ENCODE measurements around the gene NLRC5. TPM values are rescaled to one million over a fixed set of nuclear protein-coding genes. Genes with fewer than 3 reads are reported as not detected.

The NLRC5 gene
- total RNA-seq, 6 experiments from 2014 or later, result 18.2 to 26.2 (median 21.7) TPM

DNA sequence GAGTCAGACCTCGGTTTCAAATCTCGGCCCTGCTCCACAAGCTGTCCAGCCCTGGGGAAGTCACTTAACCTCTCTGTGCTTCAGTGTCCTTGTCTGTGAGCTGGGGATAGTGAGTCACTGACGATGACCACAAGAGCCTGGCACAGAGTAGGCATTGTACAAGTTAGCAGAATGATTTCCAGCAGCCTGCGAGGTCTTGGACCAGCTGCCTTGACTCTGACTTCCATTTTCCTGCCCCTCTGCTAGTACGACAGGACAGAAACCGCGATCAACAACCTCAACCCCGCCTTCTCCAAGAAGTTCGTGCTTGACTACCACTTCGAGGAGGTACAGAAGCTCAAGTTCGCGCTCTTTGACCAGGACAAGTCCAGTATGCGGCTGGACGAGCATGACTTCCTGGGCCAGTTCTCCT lies 123.7 kb downstream of the NLRC5 start:
- no peak overlapping the region for H3K27ac Mint-ChIP-seq
- H3K4me3 Mint-ChIP-seq, result no peak overlapping the region
- TF ChIP-seq, protein P1, sequence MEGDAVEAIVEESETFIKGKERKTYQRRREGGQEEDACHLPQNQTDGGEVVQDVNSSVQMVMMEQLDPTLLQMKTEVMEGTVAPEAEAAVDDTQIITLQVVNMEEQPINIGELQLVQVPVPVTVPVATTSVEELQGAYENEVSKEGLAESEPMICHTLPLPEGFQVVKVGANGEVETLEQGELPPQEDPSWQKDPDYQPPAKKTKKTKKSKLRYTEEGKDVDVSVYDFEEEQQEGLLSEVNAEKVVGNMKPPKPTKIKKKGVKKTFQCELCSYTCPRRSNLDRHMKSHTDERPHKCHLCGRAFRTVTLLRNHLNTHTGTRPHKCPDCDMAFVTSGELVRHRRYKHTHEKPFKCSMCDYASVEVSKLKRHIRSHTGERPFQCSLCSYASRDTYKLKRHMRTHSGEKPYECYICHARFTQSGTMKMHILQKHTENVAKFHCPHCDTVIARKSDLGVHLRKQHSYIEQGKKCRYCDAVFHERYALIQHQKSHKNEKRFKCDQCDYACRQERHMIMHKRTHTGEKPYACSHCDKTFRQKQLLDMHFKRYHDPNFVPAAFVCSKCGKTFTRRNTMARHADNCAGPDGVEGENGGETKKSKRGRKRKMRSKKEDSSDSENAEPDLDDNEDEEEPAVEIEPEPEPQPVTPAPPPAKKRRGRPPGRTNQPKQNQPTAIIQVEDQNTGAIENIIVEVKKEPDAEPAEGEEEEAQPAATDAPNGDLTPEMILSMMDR (IDR thresholded peaks at IDR 0.05), result no peak
- H3K36me3 Mint-ChIP-seq (ENCODE audit: low read depth), result peaks cover 4% of the 10 kb centered on the region
- peak; percentile 7 for DNase-seq
- H3K4me1 Mint-ChIP-seq (ENCODE audit: low read depth), result peaks cover 21% of the 10 kb centered on the region
- no peaks in the 10 kb centered on the region for H3K9me3 Mint-ChIP-seq
- H3K27me3 Mint-ChIP-seq (ENCODE audit: insufficient read depth), result no peaks in the 10 kb centered on the region

DNA sequence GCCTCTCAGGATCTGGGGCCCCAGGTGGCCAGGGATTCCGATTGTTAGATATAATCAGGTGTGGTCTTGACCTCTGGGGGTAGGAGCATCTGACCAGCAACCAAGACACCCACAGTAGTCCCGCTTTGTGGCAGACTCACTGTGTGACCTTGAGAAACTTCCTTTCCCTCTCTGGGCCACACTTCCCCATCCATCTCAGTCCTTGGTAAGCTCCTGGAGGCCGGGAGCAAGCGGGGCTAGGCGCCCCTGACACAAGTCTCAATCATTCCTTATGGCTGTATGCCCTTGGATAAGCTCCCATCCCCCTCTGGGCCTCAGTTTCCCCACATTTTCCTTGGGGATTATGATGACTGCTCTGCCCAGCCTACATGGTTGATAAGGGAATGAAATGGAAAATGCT lies 124.3 kb downstream of the NLRC5 start:
- H3K27ac Mint-ChIP-seq, result no peak overlapping the region
- no peaks in the 10 kb centered on the region for H3K27me3 Mint-ChIP-seq (ENCODE audit: insufficient read depth)
- no peak overlapping the region for H3K4me3 Mint-ChIP-seq
- TF ChIP-seq, protein P1 (IDR thresholded peaks at IDR 0.05), result no peak
- DNase-seq, result no peak
- no peaks in the 10 kb centered on the region for H3K9me3 Mint-ChIP-seq
- peaks cover 26% of the 10 kb centered on the region for H3K4me1 Mint-ChIP-seq (ENCODE audit: low read depth)
- H3K36me3 Mint-ChIP-seq (ENCODE audit: low read depth), result peaks cover 5% of the 10 kb centered on the region

DNA sequence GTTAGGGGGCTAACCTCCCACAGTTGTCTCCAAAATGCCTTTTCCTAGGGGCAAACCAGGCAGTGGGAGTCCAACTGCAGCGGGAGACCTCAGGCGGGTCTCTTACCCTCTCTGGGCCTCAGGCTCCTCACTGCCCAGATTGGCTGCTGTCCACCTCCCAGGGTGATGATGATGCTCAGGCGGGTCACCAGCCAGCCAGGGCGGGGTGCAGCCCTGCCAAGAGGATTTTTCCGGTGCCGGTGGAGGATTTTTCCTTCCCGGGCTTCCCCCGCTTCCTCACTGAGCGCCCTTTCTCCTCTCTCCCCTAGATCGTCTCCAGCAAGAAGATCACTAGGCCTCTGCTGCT lies 125.8 kb downstream of the NLRC5 start:
- H3K4me1 Mint-ChIP-seq (ENCODE audit: low read depth), result peaks cover 23% of the 10 kb centered on the region
- H3K27me3 Mint-ChIP-seq (ENCODE audit: insufficient read depth), result no peaks in the 10 kb centered on the region
- DNase-seq, result no peak
- H3K9me3 Mint-ChIP-seq, result no peaks in the 10 kb centered on the region
- TF ChIP-seq, protein P1 (IDR thresholded peaks at IDR 0.05), result no peak
- H3K36me3 Mint-ChIP-seq (ENCODE audit: low read depth), result peaks cover 5% of the 10 kb centered on the region
- H3K4me3 Mint-ChIP-seq, result no peak overlapping the region
- no peak overlapping the region for H3K27ac Mint-ChIP-seq

DNA sequence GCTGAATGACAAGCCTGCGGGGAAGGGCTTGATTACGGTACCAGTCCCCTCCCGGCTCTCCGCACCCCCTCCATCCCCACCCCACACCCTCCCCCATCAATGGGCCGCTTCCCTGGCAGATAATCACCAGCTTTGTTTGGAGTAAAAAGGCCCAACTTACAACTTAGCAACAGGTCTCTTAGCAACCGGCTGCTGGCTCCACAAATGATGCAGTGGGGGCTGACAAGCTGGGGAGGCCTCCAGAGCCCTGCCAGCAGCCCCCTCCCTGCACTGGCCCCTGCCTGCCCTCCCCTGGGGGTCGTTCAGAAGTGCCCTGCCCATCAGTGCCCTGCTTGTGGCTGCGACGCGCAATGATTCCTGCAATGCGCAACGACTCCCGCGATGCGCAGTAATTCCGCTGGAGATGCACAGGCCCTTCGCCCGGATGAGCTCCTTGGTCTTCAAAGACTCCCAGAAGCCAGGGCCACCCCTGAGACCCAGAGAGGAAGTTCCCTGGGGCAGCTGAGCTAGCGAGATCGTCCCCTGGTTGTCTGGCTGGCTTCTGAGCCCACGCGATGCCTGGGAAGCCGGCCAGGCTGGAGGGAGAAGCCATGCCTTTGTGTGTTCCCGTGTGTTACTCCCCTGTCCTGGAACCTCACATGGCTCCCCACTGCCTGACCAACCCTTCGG lies 126.3 kb downstream of the NLRC5 start:
- no peak for DNase-seq
- Mint-ChIP-seq H3K9me3 (no peaks in the 10 kb centered on the region), H3K27me3 (ENCODE audit: insufficient read depth) (no peaks in the 10 kb centered on the region), H3K27ac (no peak overlapping the region; the same call in 1 of the 2 replicates), H3K4me3 (no peak overlapping the region), H3K36me3 (ENCODE audit: low read depth) (peaks cover 5% of the 10 kb centered on the region), H3K4me1 (ENCODE audit: low read depth) (peaks cover 23% of the 10 kb centered on the region)
- TF ChIP-seq, protein P1 (IDR thresholded peaks at IDR 0.05), result no peak

DNA sequence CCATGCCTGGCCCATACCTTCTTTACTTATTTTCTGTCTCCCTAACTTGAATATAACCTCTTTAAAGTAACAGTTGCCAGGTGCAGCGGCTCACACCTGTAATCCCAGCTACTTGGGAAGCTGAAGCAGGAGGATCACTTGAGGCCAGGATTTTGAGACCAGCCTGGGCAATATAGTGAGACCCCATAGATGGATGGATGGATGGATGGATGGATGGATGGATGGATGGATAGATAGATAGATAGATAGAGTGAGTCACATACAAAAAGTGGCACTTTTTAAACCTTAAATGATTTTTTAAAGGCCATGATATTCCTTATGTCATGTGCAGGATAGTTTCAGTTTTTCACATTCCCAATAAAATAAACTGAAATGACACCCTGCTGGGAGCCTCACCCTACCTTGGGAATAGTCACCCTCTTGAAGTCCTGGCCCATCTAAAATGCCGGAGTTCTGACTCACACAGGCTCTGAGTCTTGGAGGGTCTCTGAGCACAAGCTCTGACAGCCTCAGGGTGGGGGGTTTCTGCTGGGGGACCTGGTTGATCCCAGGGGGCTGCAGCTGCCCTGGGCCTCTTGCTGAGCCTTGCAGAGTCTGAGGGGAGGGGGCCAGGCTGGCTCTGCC lies 129.2 kb downstream of the NLRC5 start:
- H3K4me3 Mint-ChIP-seq, result no peak overlapping the region
- no peaks in the 10 kb centered on the region for H3K9me3 Mint-ChIP-seq
- no peak overlapping the region for H3K27ac Mint-ChIP-seq
- TF ChIP-seq, protein P1 (IDR thresholded peaks at IDR 0.05), result no peak
- no peak for DNase-seq
- H3K4me1 Mint-ChIP-seq (ENCODE audit: low read depth), result peaks cover 12% of the 10 kb centered on the region
- peaks cover 13% of the 10 kb centered on the region for H3K36me3 Mint-ChIP-seq (ENCODE audit: low read depth)
- H3K27me3 Mint-ChIP-seq (ENCODE audit: insufficient read depth), result no peaks in the 10 kb centered on the region

Measured in HFFc6 (cell line).